Heart right ventricle (tissue), 16 donors: Measurements from ENCODE around the gene OSBPL10. TPM values are rescaled to one million over a fixed set of nuclear protein-coding genes. Genes with fewer than 3 reads are reported as not detected.

ENCODE experiments used
- ATAC-seq, 8 donors: fragments of 200-7000 bp; cut with Tn5 transposase; one replicate each; pipeline ENCODE4 v1.9.1; 2020; ENCODE audit warnings: mild to moderate bottlenecking in 8 of 8, moderate library complexity in 8 of 8, moderate number of reproducible peaks in 1 of 8
- DNase-seq, 2 donors: peaks; one replicate each; pipeline ENCODE4 v3.0.0-alpha.2; 2020
- H3K27ac ChIP-seq, 10 donors: fragments of 200-600 bp; sonication (generic) in 2 of 10; one replicate each; pipeline versions ENCODE4 v1.5.0 to v1.8.0; 2020 to 2022; ENCODE audit warnings: mild to moderate bottlenecking in 3 of 10
- H3K27me3 ChIP-seq, 7 donors: fragments of 200-600 bp; one replicate each; pipeline ENCODE4 v1.8.0; 2021 to 2022; ENCODE audit warnings: mild to moderate bottlenecking in 2 of 7
- H3K36me3 ChIP-seq, 9 donors: fragments of 200-600 bp; sonication (generic) in 1 of 9; one replicate each; pipeline versions ENCODE4 v1.5.0 to v1.8.0; 2020 to 2022; ENCODE audit warnings: mild to moderate bottlenecking in 2 of 9
- H3K4me1 ChIP-seq, 9 donors: fragments of 200-600 bp; sonication (generic) in 1 of 9; one replicate each; pipeline versions ENCODE4 v1.5.0 to v1.8.0; 2020 to 2022; ENCODE audit warnings: mild to moderate bottlenecking in 4 of 9
- H3K4me3 ChIP-seq, 10 donors: fragments of 200-600 bp; sonication (generic) in 2 of 10; one replicate each; pipeline versions ENCODE4 v1.5.0 to v1.8.0; 2020 to 2022; ENCODE audit warnings: mild to moderate bottlenecking in 7 of 10, moderate library complexity in 2 of 10
- H3K9me3 ChIP-seq, 11 donors: fragments of 200-600 bp in 10 of 11; sonication (generic) in 2 of 11; one replicate each; pipeline versions ENCODE4 v1.5.0 to v1.8.0; 2013 to 2022; ENCODE audit warnings: mild to moderate bottlenecking in 2 of 11, control low read depth in 1 of 11, moderate library complexity in 1 of 11
- CTCF ChIP-seq, 9 donors: fragments of 200-600 bp; sonication (generic) in 2 of 9; IDR thresholded peaks; one replicate each; pipeline versions ENCODE4 v1.5.0 to v1.8.0; 2021 to 2022; ENCODE audit warnings: antibody characterized with exemption in 9 of 9, mild to moderate bottlenecking in 5 of 9, moderate library complexity in 1 of 9
- WGBS, 2 donors: extraction: QIAGEN DNeasy Blood & Tissue Kit; methylation state at CpG; one replicate each; pipeline ENCODE4 v1.1.7; 2013; ENCODE audit warnings: inconsistent platforms in 1 of 2; 5-methylcytosine and 5-hydroxymethylcytosine counted together
- intact Hi-C, 10 donors: fragments of 100-400 bp; cut with DNase I; formaldehyde crosslinking; loops; one replicate each; pipeline versions ENCODE4 v1.11.1 to v1.14.2; 2022
- polyA plus RNA-seq, 2 donors: library from polyadenylated mRNA; stranded (reverse); fragments of 200-250 nt; gene quantifications; one replicate each; pipeline ENCODE4 v1.2.3, GENCODE V29; 2013
- total RNA-seq, 10 donors: library from RNA; stranded (reverse); fragmentation: NEBNext Ultra II Directional in 3 of 10; extraction: Animal tissue kit (Norgen Biotek cat#: 25700) in 3 of 10; gene quantifications; one replicate each; pipeline versions ENCODE4 v1.2.1 to v1.2.4, GENCODE V29; 2021 to 2023
- donor health status: Arrhythmogenic right ventricular cardiomyopathy.
- donor health status: ischemic (EF 13 %, LVEDD 7.1; RV severe dilation, severe dysfunction).
- donor health status: healthy with polysubstance abuse.
- donor health status: DM: no; HTN: yes; CAD: no.
- donor health status: DM: no; HTN: no; CAD: no.
- donor health status: ischemic (EF 25% LVEDD 6.9; RV normal size, moderate dysfunction).
- donor health status: ischemic (EF 25% LVEDD 5.7; RV mildly dilated, moderate dysfunction).
- donor health status: healthy.
- donor health status: DM: yes; HTN: yes; CAD: no.
- donor health status: Ischemic cardiomyopathy.
- donor health status: ischemic (EF 35%, LVEDD 5.7; RV mildly dilated, moderate dysfunction).
- donor health status: nonischemic (EF 11% LVEDD 7.7; RV severe dilation, severe dysfunction).
- donor health status: DM: yes; HTN: yes; CAD: no.
- donor health status: PGD.
- donor health status: ischemic (EF 29% LVEDD 5.4; RV normal size, mild dysfunction).
- donor health status: nonischemic (EF 23%, LVEDD 6.1; RV moderate dilation, normal function).

OSBPL10 gene
- total and polyA plus RNA-seq, 12 donors = 1.2 to 8.5 (median 4.1) TPM

DNA sequence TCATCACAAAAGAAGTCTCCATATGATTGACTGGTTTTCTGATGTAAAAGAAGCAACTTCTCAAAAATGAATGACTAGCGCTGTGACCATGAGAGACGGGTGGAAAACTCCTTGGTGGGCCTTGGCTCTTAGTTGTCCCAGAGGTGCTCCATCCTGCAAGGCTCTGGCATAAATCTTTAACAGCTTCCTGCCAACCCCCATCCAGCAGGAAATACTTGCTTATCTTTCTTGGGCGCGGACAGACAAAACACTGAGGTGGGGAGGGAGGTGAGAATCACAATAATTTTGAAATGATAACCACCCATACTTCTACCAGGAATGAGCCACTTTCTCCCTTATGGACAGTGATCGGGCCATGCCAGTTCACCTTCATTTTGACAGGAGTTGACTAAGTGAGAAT is 319.8 kb downstream of the OSBPL10 start:
- no peak for DNase-seq
- peaks cover 0 to 11% (median 0%) of the 10 kb centered on the region in 9 donors for H3K4me1 ChIP-seq
- WGBS, 2 donors = 47 to 64% methylated on average over 5 of the region's 5 CpGs
- no peak overlapping the region for H3K4me3 ChIP-seq
- no peak overlapping the region for H3K27ac ChIP-seq
- intact Hi-C loops = no loop called here
- H3K9me3 ChIP-seq = peaks cover 0 to 23% (median 0%) of the 10 kb centered on the region in 11 donors
- H3K27me3 ChIP-seq = no peaks in the 10 kb centered on the region
- TF ChIP-seq CTCF (IDR thresholded peaks at IDR 0.05) = no peak
- peaks cover 0 to 11% (median 0%) of the 10 kb centered on the region in 9 donors for H3K36me3 ChIP-seq
- ATAC-seq = no peak

DNA sequence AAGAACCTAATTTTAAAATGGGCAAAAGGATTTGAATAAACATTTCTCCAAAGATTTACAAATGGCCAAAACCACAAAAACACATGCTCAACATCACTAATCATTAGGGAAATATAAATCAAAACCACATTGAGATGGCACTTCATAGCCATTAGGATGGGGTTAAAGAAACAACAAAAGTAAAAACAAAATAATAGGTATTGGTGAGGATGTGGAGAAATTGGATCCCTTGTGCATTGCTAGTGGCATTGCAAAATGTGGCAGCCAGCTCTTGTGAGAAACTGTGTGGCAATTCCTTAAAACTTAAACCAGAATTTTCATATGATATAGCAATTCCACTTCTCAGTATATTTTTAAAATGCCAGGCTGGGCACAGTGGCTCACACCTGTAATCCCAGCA is 321.8 kb downstream of the OSBPL10 start:
- Histone ChIP-seq H3K27ac (no peak overlapping the region), H3K27me3 (no peaks in the 10 kb centered on the region), H3K4me3 (no peak overlapping the region), H3K4me1 (peaks cover 0 to 11% (median 0%) of the 10 kb centered on the region in 9 donors), H3K9me3 (peaks cover 0 to 43% (median 16%) of the 10 kb centered on the region in 11 donors), H3K36me3 (peaks cover 0 to 11% (median 0%) of the 10 kb centered on the region in 9 donors)
- intact Hi-C loops = no loop called here
- TF ChIP-seq CTCF (IDR thresholded peaks at IDR 0.05) = no peak
- ATAC-seq (no peak), DNase-seq (no peak)

DNA sequence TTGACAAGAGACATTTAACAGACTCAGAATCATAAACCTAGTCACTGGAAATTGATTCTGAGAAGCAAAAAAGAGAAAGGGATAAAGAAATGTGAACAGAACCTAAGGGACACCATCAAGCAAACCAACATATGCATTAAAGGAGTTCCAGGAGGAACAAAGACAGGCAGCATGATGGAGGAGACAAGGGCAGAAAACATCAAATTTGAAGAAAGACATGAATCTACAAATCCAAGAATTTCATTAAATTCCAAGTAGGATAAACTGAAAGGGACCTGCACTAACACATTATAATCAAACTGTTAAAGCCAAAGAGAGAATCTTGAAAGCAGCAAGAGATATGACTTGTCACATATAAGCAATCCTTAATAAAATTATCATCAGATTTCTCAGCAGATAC is 326.1 kb downstream of the OSBPL10 start:
- no peak overlapping the region for H3K4me3 ChIP-seq
- peaks cover 0 to 8% (median 0%) of the 10 kb centered on the region in 9 donors for H3K36me3 ChIP-seq
- H3K27me3 ChIP-seq = no peaks in the 10 kb centered on the region
- DNase-seq (no peak), ATAC-seq (no peak)
- peaks cover 0 to 86% (median 47%) of the 10 kb centered on the region in 11 donors for H3K9me3 ChIP-seq
- intact Hi-C loops = no loop called here
- H3K4me1 ChIP-seq = no peaks in the 10 kb centered on the region
- no peak for TF ChIP-seq CTCF (IDR thresholded peaks at IDR 0.05)
- H3K27ac ChIP-seq = no peak overlapping the region

DNA sequence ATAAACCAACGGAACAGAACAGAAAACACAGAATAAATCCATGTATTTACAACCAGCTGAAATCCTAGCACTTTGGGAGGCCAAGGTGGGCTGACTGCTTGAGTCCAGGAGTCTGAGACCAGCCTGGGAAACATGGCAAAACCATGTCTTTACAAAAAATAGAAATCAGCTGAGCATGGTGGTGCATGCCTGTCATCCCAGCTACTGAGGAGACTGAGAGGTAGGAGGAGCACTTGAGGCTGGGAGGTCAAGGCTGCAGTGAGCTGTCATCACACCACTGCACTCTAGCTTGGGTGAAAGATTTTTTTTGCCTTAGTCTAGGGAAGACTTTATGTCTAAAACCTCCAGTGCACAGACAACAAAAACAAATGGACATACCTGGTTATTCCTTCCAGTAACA is 327.6 kb downstream of the OSBPL10 start:
- intact Hi-C loops = no loop called here
- TF ChIP-seq CTCF (IDR thresholded peaks at IDR 0.05) = no peak
- DNase-seq (no peak), ATAC-seq (no peak)
- Histone ChIP-seq H3K9me3 (peaks cover 0 to 98% (median 53%) of the 10 kb centered on the region in 11 donors), H3K4me1 (no peaks in the 10 kb centered on the region), H3K4me3 (no peak overlapping the region), H3K27ac (no peak overlapping the region), H3K27me3 (no peaks in the 10 kb centered on the region), H3K36me3 (peaks cover 0 to 5% (median 0%) of the 10 kb centered on the region in 9 donors)
- WGBS, 2 donors = 81 to 95% methylated on average over 1 of the region's 1 CpG
